Measurements from ENCODE around the gene SLC8A2. TPM values are rescaled to one million over a fixed set of nuclear protein-coding genes. Genes with fewer than 3 reads are reported as not detected.

The SLC8A2 gene
- total RNA-seq, 2 experiments from 2014 or later, result 0.18 to 0.43 TPM

- Mint-ChIP-seq H3K4me3 (peak overlapping the region; percentile 26), H3K9me3 (no peaks in the 10 kb centered on the region), H3K4me1 (ENCODE audit: low read depth) (peaks cover 62% of the 10 kb centered on the region), H3K36me3 (ENCODE audit: low read depth) (peaks cover 3% of the 10 kb centered on the region), H3K27me3 (peaks cover 7% of the 10 kb centered on the region), H3K27ac (peak overlapping the region; percentile 70)
- no peak for ATAC-seq
- intact Hi-C loops (cut with micrococcal nuclease), result loop anchor here (5.0 to 10.0 kb wide), 2 partner anchors 83 to 84 kb away; no protein-coding TSS in a partner anchor
- peak; percentile 91 for DNase-seq
- POLR2A ChIA-PET, result interaction anchor here (0.6 to 3.6 kb wide), 6 partner anchors 8 to 83 kb away, joined by 3 to 11 read pairs (median 3); no protein-coding TSS in a partner anchor
- no peak for TF ChIP-seq CTCF (IDR thresholded peaks at IDR 0.05)
- CTCF ChIA-PET, result interaction anchor here (1.2 to 1.4 kb wide), 4 partner anchors 16 to 182 kb away, joined by 3 to 6 read pairs (median 4); no protein-coding TSS in a partner anchor
Measured at GRCh38 chr19:47518139-47518538, 46.4 kb upstream of the SLC8A2 start.

GRCh38 chr19:47514869-47515588, 43.3 kb upstream of the SLC8A2 start, which contains the start of gene NAPA:
Gene NAPA (minus strand): TSS chr19:47515063. CDS start chr19:47514940, 123 bp downstream.
- Mint-ChIP-seq H3K27me3 (no peaks in the 10 kb centered on the region), H3K9me3 (no peaks in the 10 kb centered on the region), H3K36me3 (ENCODE audit: low read depth) (peaks cover 3% of the 10 kb centered on the region), H3K4me1 (ENCODE audit: low read depth) (peaks cover 75% of the 10 kb centered on the region), H3K27ac (peak within 1 kb of the TSS; percentile 98), H3K4me3 (peak within 1 kb of the TSS; percentile 98)
- DNase-seq (peak; percentile 100), ATAC-seq (peak; percentile 98)
- ChIA-PET CTCF (interaction anchor here (0.7 to 5.4 kb wide), 30 partner anchors 9 to 198 kb away, joined by 3 to 37 read pairs (median 4); partner anchors contain the start of gene KPTN), POLR2A (interaction anchor here (0.7 to 2.9 kb wide), 15 partner anchors 9 to 263 kb away, joined by 3 to 18 read pairs (median 4); partner anchors contain the start of gene KPTN)
- TF ChIP-seq CTCF (IDR thresholded peaks at IDR 0.05), result no peak
- intact Hi-C loops (cut with micrococcal nuclease), result loop anchor here (5.0 to 10.0 kb wide), 2 partner anchors 80 to 87 kb away; no protein-coding TSS in a partner anchor

GRCh38 chr19:47514151-47514868, 42.6 kb upstream of the SLC8A2 start:
- H3K4me3 Mint-ChIP-seq, result peak overlapping the region; percentile 98
- peaks cover 80% of the 10 kb centered on the region for H3K4me1 Mint-ChIP-seq (ENCODE audit: low read depth)
- no peak for DNase-seq
- intact Hi-C loops (cut with micrococcal nuclease), result loop anchor here (10.0 kb wide), 1 partner anchor 80 kb away; no protein-coding TSS in a partner anchor
- ChIA-PET POLR2A (interaction anchor here (1.0 to 2.9 kb wide), 5 partner anchors 10 to 96 kb away, joined by 3 to 18 read pairs (median 4); partner anchors contain the start of gene KPTN), CTCF (interaction anchor here (2.1 to 5.4 kb wide), 3 partner anchors 29 to 78 kb away, joined by 7 to 37 read pairs (median 21); partner anchors contain the start of gene KPTN)
- no peaks in the 10 kb centered on the region for H3K27me3 Mint-ChIP-seq
- TF ChIP-seq CTCF (IDR thresholded peaks at IDR 0.05), result no peak
- ATAC-seq, result no peak
- peak overlapping the region; percentile 98 for H3K27ac Mint-ChIP-seq
- H3K36me3 Mint-ChIP-seq (ENCODE audit: low read depth), result peaks cover 3% of the 10 kb centered on the region
- H3K9me3 Mint-ChIP-seq, result no peaks in the 10 kb centered on the region

GRCh38 chr19:47512948-47513319, 41.2 kb upstream of the SLC8A2 start:
- H3K4me1 Mint-ChIP-seq (ENCODE audit: low read depth), result peaks cover 72% of the 10 kb centered on the region
- POLR2A ChIA-PET, result interaction anchor here (0.9 to 1.9 kb wide), 7 partner anchors 11 to 98 kb away, joined by 3 to 5 read pairs (median 4); no protein-coding TSS in a partner anchor

More at GRCh38 chr19:47512948-47513319, 41.2 kb upstream of the SLC8A2 start:
- Mint-ChIP-seq H3K27me3 (no peaks in the 10 kb centered on the region), H3K27ac (peak overlapping the region; percentile 68), H3K4me3 (peak overlapping the region; percentile 98), H3K36me3 (ENCODE audit: low read depth) (peaks cover 3% of the 10 kb centered on the region), H3K9me3 (no peaks in the 10 kb centered on the region)
- CTCF ChIA-PET, result interaction anchor here (1.1 to 5.4 kb wide), 2 partner anchors 27 to 77 kb away, joined by 3 to 37 read pairs; partner anchors contain the start of gene KPTN
- intact Hi-C loops (cut with micrococcal nuclease), result loop anchor here (10.0 kb wide), 1 partner anchor 78 kb away; no protein-coding TSS in a partner anchor
- DNase-seq (no peak), ATAC-seq (no peak)
- no peak for TF ChIP-seq CTCF (IDR thresholded peaks at IDR 0.05)

Measured in activated CD8-positive, alpha-beta T cell treated with anti-CD3 and anti-CD28 coated beads for 36 hours (primary cell).